Heart left ventricle (tissue), 13 donors: ENCODE measurements around the gene CLTB.

Experiments
- CTCF ChIP-seq, 12 donors: fragments of 200-600 bp; sonication (generic) in 4 of 12; IDR thresholded peaks; one replicate each; pipeline versions ENCODE4 v1.5.0 to v1.8.0; 2018 to 2022; ENCODE audit warnings: antibody characterized with exemption in 12 of 12, mild to moderate bottlenecking in 5 of 12
- POLR2A ChIP-seq, 2 donors: fragments of 450-650 bp; IDR thresholded peaks; one replicate each; pipeline ENCODE4 v1.6.1; 2017; ENCODE audit warnings: antibody characterized with exemption in 2 of 2, mild to moderate bottlenecking in 2 of 2, moderate library complexity in 2 of 2
- donor health status: ischemic (EF 13 %, LVEDD 7.1; RV severe dilation, severe dysfunction).
- donor health status: DM: no; HTN: yes; CAD: no.
- donor health status: DM: no; HTN: no; CAD: no.
- donor health status: ischemic (EF 25% LVEDD 6.9; RV normal size, moderate dysfunction).
- donor health status: ischemic (EF 25% LVEDD 5.7; RV mildly dilated, moderate dysfunction).
- donor health status: ischemic (EF 35%, LVEDD 5.7; RV mildly dilated, moderate dysfunction).
- donor health status: nonischemic (EF 11% LVEDD 7.7; RV severe dilation, severe dysfunction).
- donor health status: DM: yes; HTN: yes; CAD: no.
- donor health status: PGD.
- donor health status: ischemic (EF 29% LVEDD 5.4; RV normal size, mild dysfunction).
- donor health status: nonischemic (EF 23%, LVEDD 6.1; RV moderate dilation, normal function).

GRCh38 chr5:176441921-176442323, 25.6 kb upstream of the CLTB start:
- TF ChIP-seq CTCF (IDR thresholded peaks at IDR 0.05) (no peak), POLR2A (IDR thresholded peaks at IDR 0.05) (no peak)
